HCT116 (cell line): ENCODE data around the gene KY.

Source experiments
- EZH2 ChIP-seq: fragments of 200-600 bp; sonication (generic); IDR thresholded peaks from 2 replicates; pipeline ENCODE4 v1.6.1; 2017; ENCODE audit warnings: antibody characterized with exemption, mixed run types
- POLR2AphosphoS5 ChIP-seq: IDR thresholded peaks from 2 replicates; pipeline ENCODE4 v1.6.1; 2011; ENCODE audit warnings: mild to moderate bottlenecking, low read depth, low read length, moderate library complexity
- TF ChIP-seq, protein P1 (sequence below), 3 experiments: fragments of 200-600 bp in 1 of 3; sonication (generic) in 1 of 3; IDR thresholded peaks in 2 of 3; conservative IDR thresholded peaks in 1 of 3; 2 replicates each; pipeline ENCODE4 v1.5.1; 2012 to 2017; ENCODE audit warnings: low read depth in 2 of 3, low read length in 2 of 3, antibody characterized with exemption in 1 of 3, borderline replicate concordance in 1 of 3, control low read depth in 1 of 3, mild to moderate bottlenecking in 1 of 3, mixed read lengths in 1 of 3, mixed run types in 1 of 3, moderate library complexity in 1 of 3; ENCODE audit not compliant: insufficient read depth in 1 of 3

DNA sequence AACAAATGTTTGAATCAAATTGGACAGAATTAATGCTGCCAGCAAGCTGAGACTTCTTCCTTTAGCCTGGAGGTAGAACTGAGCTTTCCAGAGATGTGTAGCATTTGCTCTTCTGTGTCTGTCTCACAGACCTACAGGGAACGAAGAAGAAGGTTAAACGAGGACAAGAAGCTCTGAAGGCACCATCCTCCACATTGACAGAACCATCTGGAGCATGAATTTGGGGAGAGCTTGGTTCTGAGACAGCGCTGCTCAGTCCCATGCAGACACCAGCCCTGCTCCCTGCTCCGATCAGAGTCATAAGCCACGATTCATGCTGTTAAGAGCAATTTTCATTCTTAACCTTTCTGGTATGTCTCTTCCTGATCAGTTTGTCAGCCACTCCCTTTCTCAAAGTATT, 7.7 kb upstream of the KY start:
- TF ChIP-seq EZH2 (no peak), POLR2AphosphoS5 (no peak)
- TF ChIP-seq, protein P1, sequence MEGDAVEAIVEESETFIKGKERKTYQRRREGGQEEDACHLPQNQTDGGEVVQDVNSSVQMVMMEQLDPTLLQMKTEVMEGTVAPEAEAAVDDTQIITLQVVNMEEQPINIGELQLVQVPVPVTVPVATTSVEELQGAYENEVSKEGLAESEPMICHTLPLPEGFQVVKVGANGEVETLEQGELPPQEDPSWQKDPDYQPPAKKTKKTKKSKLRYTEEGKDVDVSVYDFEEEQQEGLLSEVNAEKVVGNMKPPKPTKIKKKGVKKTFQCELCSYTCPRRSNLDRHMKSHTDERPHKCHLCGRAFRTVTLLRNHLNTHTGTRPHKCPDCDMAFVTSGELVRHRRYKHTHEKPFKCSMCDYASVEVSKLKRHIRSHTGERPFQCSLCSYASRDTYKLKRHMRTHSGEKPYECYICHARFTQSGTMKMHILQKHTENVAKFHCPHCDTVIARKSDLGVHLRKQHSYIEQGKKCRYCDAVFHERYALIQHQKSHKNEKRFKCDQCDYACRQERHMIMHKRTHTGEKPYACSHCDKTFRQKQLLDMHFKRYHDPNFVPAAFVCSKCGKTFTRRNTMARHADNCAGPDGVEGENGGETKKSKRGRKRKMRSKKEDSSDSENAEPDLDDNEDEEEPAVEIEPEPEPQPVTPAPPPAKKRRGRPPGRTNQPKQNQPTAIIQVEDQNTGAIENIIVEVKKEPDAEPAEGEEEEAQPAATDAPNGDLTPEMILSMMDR (IDR thresholded peaks at IDR 0.05 in 2 of 3, conservative IDR thresholded peaks at IDR 0.05 in 1 of 3; ENCODE audit: borderline replicate concordance in 1 of 3, insufficient read depth in 1 of 3, low read depth in 2 of 3, low read length in 2 of 3): no peak
